H1 (cell line): ENCODE data around the gene PHAX. TPM values are rescaled to one million over a fixed set of nuclear protein-coding genes. Genes with fewer than 3 reads are reported as not detected.

Experiments
- CTCF ChIA-PET: fragments of 300-600 bp; sonication (Branson Sonifier 250); formaldehyde crosslinking; loops from one replicate; lab custom pipeline; 2021; ENCODE audit not compliant: partially characterized antibody; lab: Charles Lee
- POLR2A ChIA-PET: fragments of 300-600 bp; sonication (Branson Sonifier 250); formaldehyde crosslinking; loops from one replicate; lab custom pipeline; 2021; ENCODE audit warnings: inconsistent platforms; ENCODE audit not compliant: partially characterized antibody; lab: Charles Lee
- DNase-seq, 2 experiments: peaks; one replicate each; pipeline versions ENCODE4 v3.0.0 to v3.0.0-alpha.2; 2010 to 2022; ENCODE audit warnings: low spot score in 2 of 2, low read depth in 1 of 2, mixed read lengths in 1 of 2
- FAIRE-seq: peaks from 2 replicates; lab custom pipeline; 2011; peaks lifted over from hg19 to GRCh38; lab: Jason Lieb, UNC
- H2AFZ ChIP-seq: 2 replicates; pipeline ENCODE4 v1.8.1; 2012; ENCODE audit warnings: low read length, inconsistent platforms
- H2AK5ac ChIP-seq: 2 replicates; pipeline ENCODE4 v1.6.1; 2013; ENCODE audit warnings: low read depth, low read length
- H2BK120ac ChIP-seq: replicated peaks from 2 replicates; pipeline ENCODE3; 2013; ENCODE audit warnings: low read depth, low read length, inconsistent platforms
- H2BK12ac ChIP-seq: 2 replicates; pipeline ENCODE4 v1.6.1; 2013; ENCODE audit warnings: low read depth, low read length
- H2BK15ac ChIP-seq: 2 replicates; pipeline ENCODE4 v1.6.1; 2013; ENCODE audit warnings: low read length
- H2BK20ac ChIP-seq: 2 replicates; pipeline ENCODE4 v1.6.1; 2013; ENCODE audit warnings: low read length
- H2BK5ac ChIP-seq: 2 replicates; pipeline ENCODE4 v1.6.1; 2013; ENCODE audit warnings: low read depth, low read length
- H3K14ac ChIP-seq: 2 replicates; pipeline ENCODE4 v1.6.1; 2013; ENCODE audit warnings: inconsistent platforms; ENCODE audit not compliant: insufficient read length
- H3K18ac ChIP-seq: 2 replicates; pipeline ENCODE4 v1.6.1; 2013; ENCODE audit warnings: low read length; ENCODE audit errors: extremely low read depth
- H3K23ac ChIP-seq: 2 replicates; pipeline ENCODE4 v1.6.1; 2013; ENCODE audit warnings: inconsistent platforms; ENCODE audit not compliant: insufficient read length
- H3K23me2 ChIP-seq: 2 replicates; pipeline ENCODE4 v1.6.1; 2013; ENCODE audit warnings: low read depth, low read length
- H3K27ac ChIP-seq: 2 replicates; pipeline ENCODE4 v1.6.1; 2011; ENCODE audit warnings: low read depth, low read length, inconsistent platforms
- H3K27me3 ChIP-seq, 4 experiments: replicated peaks in 1 of 4; 1 replicate in 1 of 4; 2 replicates in 3 of 4; pipeline versions ENCODE4 v1.6.1 to v1.8.1; 2011 to 2013; ENCODE audit warnings: low read length in 3 of 4, mild to moderate bottlenecking in 3 of 4, inconsistent platforms in 2 of 4, mixed read lengths in 2 of 4, moderate library complexity in 1 of 4; ENCODE audit not compliant: control insufficient read depth in 3 of 4, insufficient read depth in 3 of 4; ENCODE audit errors: extremely low read depth in 1 of 4
- H3K36me3 ChIP-seq, 4 experiments: 2 replicates each; pipeline versions ENCODE4 v1.6.1 to v1.8.1; 2011 to 2013; ENCODE audit warnings: mild to moderate bottlenecking in 4 of 4, low read length in 3 of 4, moderate library complexity in 2 of 4, control low read depth in 1 of 4, inconsistent platforms in 1 of 4; ENCODE audit not compliant: insufficient read depth in 4 of 4, control insufficient read depth in 2 of 4
- H3K4ac ChIP-seq: replicated peaks from 2 replicates; pipeline ENCODE3; 2013; ENCODE audit warnings: low read length, low read depth, mixed read lengths, inconsistent platforms; ENCODE audit not compliant: insufficient read length
- H3K4me1 ChIP-seq, 4 experiments: replicated peaks in 1 of 4; 1 replicate in 1 of 4; 2 replicates in 3 of 4; pipeline versions ENCODE4 v1.6.1 to v1.8.1; 2011 to 2013; ENCODE audit warnings: low read length in 3 of 4, inconsistent platforms in 2 of 4, mixed read lengths in 1 of 4; ENCODE audit not compliant: insufficient read depth in 4 of 4, control insufficient read depth in 3 of 4
- H3K4me2 ChIP-seq, 2 experiments: 2 replicates each; pipeline versions ENCODE4 v1.6.1 to v1.8.1; 2011 to 2013; ENCODE audit warnings: low read depth in 2 of 2, low read length in 2 of 2, control low read depth in 1 of 2, inconsistent platforms in 1 of 2, mild to moderate bottlenecking in 1 of 2; ENCODE audit not compliant: insufficient read depth in 1 of 2
- H3K4me3 ChIP-seq, 4 experiments: fragments of 200-600, 300-600 bp in 1 of 4; sonication (generic), shearing (Covaris generic), sonication (Bioruptor Twin) in 1 of 4; 2 replicates each; pipeline versions ENCODE4 v1.5.1 to v1.8.1; 2011 to 2016; ENCODE audit warnings: low read length in 4 of 4, low read depth in 3 of 4, control low read depth in 2 of 4, inconsistent platforms in 2 of 4, mild to moderate bottlenecking in 2 of 4, mixed read lengths in 1 of 4, moderate library complexity in 1 of 4; ENCODE audit not compliant: insufficient read depth in 2 of 4; ENCODE audit errors: extremely low read depth in 1 of 4
- H3K56ac ChIP-seq: replicated peaks from 2 replicates; pipeline ENCODE3; 2013; ENCODE audit warnings: low read depth, mild to moderate bottlenecking, mixed read lengths, low read length, inconsistent platforms; ENCODE audit not compliant: insufficient read length
- H3K79me1 ChIP-seq: 2 replicates; pipeline ENCODE4 v1.6.1; 2013; ENCODE audit warnings: low read depth, low read length, control low read depth
- H3K79me2 ChIP-seq, 2 experiments: 2 replicates each; pipeline versions ENCODE4 v1.6.1 to v1.8.1; 2012 to 2013; ENCODE audit warnings: low read length in 2 of 2, mild to moderate bottlenecking in 2 of 2, inconsistent platforms in 1 of 2; ENCODE audit not compliant: insufficient read depth in 2 of 2, control insufficient read depth in 1 of 2
- H3K9ac ChIP-seq, 4 experiments: replicated peaks in 1 of 4; 1 replicate in 1 of 4; 2 replicates in 3 of 4; pipeline versions ENCODE4 v1.6.1 to v1.8.1; 2011 to 2013; ENCODE audit warnings: low read depth in 3 of 4, low read length in 3 of 4, control low read depth in 2 of 4, mild to moderate bottlenecking in 2 of 4, moderate library complexity in 2 of 4, inconsistent platforms in 1 of 4; ENCODE audit errors: extremely low read depth in 1 of 4
- H3K9me3 ChIP-seq, 2 experiments: 2 replicates each; pipeline versions ENCODE4 v1.6.1 to v1.8.1; 2012 to 2013; ENCODE audit warnings: mild to moderate bottlenecking in 2 of 2, moderate library complexity in 2 of 2, control low read depth in 1 of 2, inconsistent platforms in 1 of 2, low read depth in 1 of 2, low read length in 1 of 2, mixed read lengths in 1 of 2; ENCODE audit not compliant: insufficient read depth in 2 of 2
- H4K20me1 ChIP-seq, 2 experiments: replicated peaks in 1 of 2; 2 replicates each; pipeline versions ENCODE3 to v1.8.1; 2011 to 2013; ENCODE audit warnings: inconsistent platforms in 2 of 2, low read length in 2 of 2, mild to moderate bottlenecking in 1 of 2; ENCODE audit not compliant: insufficient read depth in 2 of 2, control insufficient read depth in 1 of 2
- H4K5ac ChIP-seq: 2 replicates; pipeline ENCODE4 v1.6.1; 2013; ENCODE audit warnings: low read length, low read depth, mixed read lengths, inconsistent platforms; ENCODE audit not compliant: insufficient read length
- H4K8ac ChIP-seq: 2 replicates; pipeline ENCODE4 v1.8.0; 2013; ENCODE audit warnings: mild to moderate bottlenecking, moderate library complexity, low read length, inconsistent platforms; ENCODE audit not compliant: insufficient read depth; ENCODE audit errors: extremely low read depth
- H4K91ac ChIP-seq: replicated peaks from 2 replicates; pipeline ENCODE3; 2013; ENCODE audit warnings: low read length, mixed read lengths, inconsistent platforms; ENCODE audit not compliant: insufficient read length
- CTCF ChIP-seq, 3 experiments: IDR thresholded peaks; 1 replicate in 2 of 3; 2 replicates in 1 of 3; pipeline versions ENCODE4 v1.5.1 to v1.6.1; 2011; ENCODE audit warnings: low read length in 3 of 3, mild to moderate bottlenecking in 3 of 3, inconsistent platforms in 2 of 3, low read depth in 1 of 3, moderate library complexity in 1 of 3; ENCODE audit not compliant: insufficient read depth in 1 of 3; ENCODE audit errors: control extremely low read depth in 1 of 3
- NANOG ChIP-seq: IDR thresholded peaks from 2 replicates; pipeline ENCODE4 v1.6.1; 2011; ENCODE audit warnings: low read length, low read depth, mild to moderate bottlenecking, inconsistent platforms; ENCODE audit not compliant: insufficient read depth, poor library complexity, severe bottlenecking
- YY1 ChIP-seq: IDR thresholded peaks from 2 replicates; pipeline ENCODE4 v1.6.1; 2011; ENCODE audit warnings: low read depth, mild to moderate bottlenecking, low read length
- WGBS, 2 experiments: shearing (Covaris generic) in 1 of 2; methylation state at CpG; one replicate each; pipeline versions ENCODE4 v1.1.6 to v1.1.7; 2013 to 2015; ENCODE audit warnings: low lambda C conversion rate in 2 of 2, mixed read lengths in 2 of 2, inconsistent platforms in 1 of 2, low coverage in 1 of 2, missing lambda C conversion rate in 1 of 2; ENCODE audit not compliant: insufficient replicate concordance in 2 of 2, insufficient coverage in 1 of 2, insufficient read length in 1 of 2; ENCODE audit errors: extremely low coverage in 1 of 2, missing lambda C conversion rate in 1 of 2; 5-methylcytosine and 5-hydroxymethylcytosine counted together
- polyA plus RNA-seq, 7 experiments: library from polyadenylated mRNA; depleted of rRNA in 3 of 7; stranded (reverse) in 5 of 7; unstranded in 2 of 7; fragments of >200 nt in 5 of 7; fragments of 200-250 nt in 2 of 7; gene quantifications; 1 replicate in 5 of 7; 2 replicates in 1 of 7; 4 replicates in 1 of 7; pipeline versions ENCODE4 v1.2.1 to v1.2.3, GENCODE V29; 2011 to 2013; ENCODE audit warnings: missing spikeins in 2 of 7, mixed read lengths in 2 of 7
- total RNA-seq: library from RNA; stranded (reverse); fragmentation: NEBNext Ultra II Directional; extraction: Animal tissue kit (Norgen Biotek cat#: 25700); gene quantifications from 2 replicates; pipeline ENCODE4 v1.2.1, GENCODE V29; 2021

The PHAX gene
- total and polyA plus RNA-seq, 2 of the 8 experiments (the other 6 are each of a cell fraction or from before 2014, with no cell fraction given), result 32.1 to 59.5 TPM

DNA sequence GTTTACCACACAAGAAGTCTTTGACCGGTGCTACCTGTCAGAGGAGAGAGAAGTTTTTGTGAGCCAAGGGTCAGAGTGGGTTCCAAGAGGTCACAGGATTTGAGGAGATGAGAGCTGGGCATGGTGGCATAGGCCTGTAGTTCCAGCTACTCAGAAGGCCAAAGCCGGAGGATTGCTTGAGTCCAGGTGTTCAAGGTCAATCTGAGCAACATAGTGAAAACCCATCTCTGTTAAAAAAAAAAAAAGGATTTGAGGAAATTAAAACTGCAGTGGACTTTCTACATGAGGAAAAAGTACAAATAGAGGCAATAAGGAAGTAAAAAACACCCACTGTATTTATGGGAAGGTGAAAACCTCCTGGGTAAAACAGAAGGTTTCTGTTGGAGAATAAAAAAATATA lies 63.8 kb downstream of the PHAX start:
- Histone ChIP-seq H3K4ac (no peak overlapping the region), H3K14ac (no peak overlapping the region), H3K79me2 (no peaks in the 10 kb centered on the region), H3K9me3 (no peaks in the 10 kb centered on the region; a peak in 1 of 4 replicates), H2BK120ac (no peak overlapping the region), H2BK12ac (no peak overlapping the region), H3K27me3 (no peaks in the 10 kb centered on the region), H3K56ac (no peak overlapping the region), H3K4me3 (no peak overlapping the region), H2AFZ (no peak overlapping the region), H3K18ac (no peak overlapping the region)
- CTCF ChIA-PET, result interaction anchor here (1.2 to 1.7 kb wide), 3 partner anchors 8 to 145 kb away, joined by 3 to 5 read pairs (median 4); no protein-coding TSS in a partner anchor
- WGBS, 2 experiments, result 90% methylated on average over 2 of the region's 2 CpGs; no CpG with 5 or more reads in 1 of the 2 experiments
- TF ChIP-seq CTCF (IDR thresholded peaks at IDR 0.05; ENCODE audit: control extremely low read depth in 1 of 3, insufficient read depth in 1 of 3, low read depth in 1 of 3, low read length in 3 of 3) (no peak), YY1 (no peak), NANOG (no peak)
- TF ChIP-seq, all 59 proteins: peak for 0
- Histone ChIP-seq H3K4me1 (peaks cover 0 to 3% (median 0%) of the 10 kb centered on the region in 4 experiments; a peak in 1 of 7 replicates), H4K20me1 (no peaks in the 10 kb centered on the region), H3K23ac (no peak overlapping the region), H3K9ac (no peak overlapping the region), H4K91ac (no peak overlapping the region), H2BK15ac (no peak overlapping the region), H3K4me2 (no peak overlapping the region), H2AK5ac (no peak overlapping the region), H2BK20ac (no peak overlapping the region), H3K23me2 (no peaks in the 10 kb centered on the region; the same call in 1 of the 2 replicates), H4K5ac (no peak overlapping the region), H4K8ac (no peak overlapping the region), H3K36me3 (no peaks in the 10 kb centered on the region), H2BK5ac (no peak overlapping the region), H3K27ac (no peak overlapping the region), H3K79me1 (no peaks in the 10 kb centered on the region)
- POLR2A ChIA-PET, result interaction anchor here (0.8 to 2.7 kb wide), 2 partner anchors 9 to 113 kb away, joined by 4 to 6 read pairs; partner anchors contain the start of gene LMNB1
- DNase-seq (no peak), FAIRE-seq (no peak)
